GM12872 (cell line): ENCODE measurements around the gene DNAJC25.

Experiments
- TF ChIP-seq, protein P1 (sequence below): IDR thresholded peaks from 3 replicates; pipeline ENCODE4 v1.5.1; 2011; ENCODE audit warnings: low read depth, mild to moderate bottlenecking, low read length, moderate library complexity; ENCODE audit not compliant: insufficient read depth

Gene DNAJC25

DNA sequence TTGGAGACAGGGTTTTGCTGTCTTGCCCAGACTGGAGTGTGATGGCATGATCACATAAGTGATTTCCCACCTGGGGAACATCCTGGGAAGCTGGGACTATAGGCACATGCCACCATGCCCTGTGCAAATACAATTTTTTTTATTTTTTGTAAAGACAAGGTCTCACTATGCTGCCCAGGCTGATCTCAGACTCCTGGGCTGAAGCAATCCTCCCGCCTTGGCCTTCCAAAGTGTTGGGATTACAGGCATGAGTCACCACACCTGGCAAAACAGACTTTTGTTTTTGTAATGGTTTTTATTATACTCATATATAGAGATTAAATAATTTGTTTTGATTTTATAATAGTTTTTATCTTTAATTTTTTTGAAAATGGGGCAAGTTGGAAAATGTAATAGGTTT, 14.7 kb downstream of the DNAJC25 start:
- TF ChIP-seq, protein P1, sequence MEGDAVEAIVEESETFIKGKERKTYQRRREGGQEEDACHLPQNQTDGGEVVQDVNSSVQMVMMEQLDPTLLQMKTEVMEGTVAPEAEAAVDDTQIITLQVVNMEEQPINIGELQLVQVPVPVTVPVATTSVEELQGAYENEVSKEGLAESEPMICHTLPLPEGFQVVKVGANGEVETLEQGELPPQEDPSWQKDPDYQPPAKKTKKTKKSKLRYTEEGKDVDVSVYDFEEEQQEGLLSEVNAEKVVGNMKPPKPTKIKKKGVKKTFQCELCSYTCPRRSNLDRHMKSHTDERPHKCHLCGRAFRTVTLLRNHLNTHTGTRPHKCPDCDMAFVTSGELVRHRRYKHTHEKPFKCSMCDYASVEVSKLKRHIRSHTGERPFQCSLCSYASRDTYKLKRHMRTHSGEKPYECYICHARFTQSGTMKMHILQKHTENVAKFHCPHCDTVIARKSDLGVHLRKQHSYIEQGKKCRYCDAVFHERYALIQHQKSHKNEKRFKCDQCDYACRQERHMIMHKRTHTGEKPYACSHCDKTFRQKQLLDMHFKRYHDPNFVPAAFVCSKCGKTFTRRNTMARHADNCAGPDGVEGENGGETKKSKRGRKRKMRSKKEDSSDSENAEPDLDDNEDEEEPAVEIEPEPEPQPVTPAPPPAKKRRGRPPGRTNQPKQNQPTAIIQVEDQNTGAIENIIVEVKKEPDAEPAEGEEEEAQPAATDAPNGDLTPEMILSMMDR = no peak

DNA sequence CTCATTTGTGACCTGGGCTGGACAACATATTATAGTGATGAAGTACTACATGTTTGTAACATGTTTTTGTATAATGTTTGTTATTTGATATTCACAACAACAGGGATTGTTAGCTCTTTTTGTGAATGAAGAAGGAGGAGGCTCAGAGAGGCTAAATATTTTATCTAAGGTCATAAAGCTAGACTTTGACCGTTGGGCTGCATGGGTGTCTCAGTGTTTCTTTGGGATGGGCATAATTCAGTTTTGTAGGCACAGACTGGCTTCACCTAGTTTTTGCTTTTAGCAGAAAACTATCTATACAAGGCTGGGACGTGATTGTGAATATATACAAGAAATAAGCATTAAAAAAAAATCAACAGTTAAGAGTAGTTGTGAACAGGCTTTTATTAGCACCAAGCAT, 15.3 kb downstream of the DNAJC25 start:
- TF ChIP-seq, protein P1 = no peak

DNA sequence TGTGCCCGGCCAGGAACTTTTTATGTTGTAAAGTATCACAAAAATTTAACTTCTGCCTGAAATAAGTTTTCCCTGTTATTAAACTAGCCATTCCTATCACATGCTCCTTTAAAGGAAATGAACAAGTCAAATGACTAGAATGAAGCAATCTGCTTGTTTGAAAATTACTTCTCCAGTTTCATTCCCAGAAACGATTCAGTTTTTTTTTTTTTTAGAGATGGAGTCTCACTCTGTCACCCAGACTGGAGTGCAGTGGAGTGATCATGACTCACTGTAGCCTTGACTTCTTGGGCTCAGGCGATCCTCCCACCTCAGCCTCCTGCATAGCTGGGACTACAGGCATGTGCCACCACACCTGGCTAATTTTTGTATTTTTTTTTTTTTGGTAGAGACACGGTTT, 16.9 kb downstream of the DNAJC25 start:
- TF ChIP-seq, protein P1 = no peak

DNA sequence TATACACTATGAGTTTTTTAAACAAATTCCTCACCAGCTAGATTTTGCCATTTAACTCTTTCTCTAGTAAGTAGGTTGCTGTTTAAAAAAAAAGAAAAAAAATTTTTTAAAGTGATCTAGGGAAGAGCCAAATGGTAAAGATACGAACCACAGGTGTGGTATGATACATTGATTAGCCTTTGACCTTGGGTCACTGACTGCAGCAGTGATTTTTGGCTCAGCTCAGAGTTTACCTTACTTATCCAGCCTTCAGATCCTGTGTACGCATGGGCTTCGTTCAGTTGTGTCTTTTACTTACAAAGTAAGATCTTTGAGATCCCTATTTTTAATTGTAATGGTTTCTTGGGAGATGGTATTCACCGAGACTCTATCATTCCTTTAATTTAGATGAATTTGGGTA, 17.9 kb downstream of the DNAJC25 start:
- TF ChIP-seq, protein P1 = no peak

DNA sequence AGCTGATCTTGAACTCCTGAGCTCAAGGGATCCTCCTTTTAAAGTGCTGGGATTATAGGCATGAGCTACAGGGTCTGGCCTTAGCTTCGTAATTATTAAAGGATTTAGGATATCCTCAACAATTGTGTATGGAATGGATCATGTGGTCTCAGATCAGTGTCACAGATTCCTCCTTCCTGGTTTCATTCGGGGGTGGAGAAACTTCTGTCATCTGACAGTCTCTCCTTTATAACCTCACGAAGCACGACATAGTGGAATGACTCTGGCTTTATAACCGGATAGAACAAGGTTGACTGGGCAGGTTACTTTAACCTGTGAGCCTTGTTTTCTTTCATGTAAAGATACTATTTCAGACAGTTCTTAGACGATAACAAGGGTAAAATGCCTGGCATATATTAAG, 25.9 kb downstream of the DNAJC25 start:
- TF ChIP-seq, protein P1 = no peak

DNA sequence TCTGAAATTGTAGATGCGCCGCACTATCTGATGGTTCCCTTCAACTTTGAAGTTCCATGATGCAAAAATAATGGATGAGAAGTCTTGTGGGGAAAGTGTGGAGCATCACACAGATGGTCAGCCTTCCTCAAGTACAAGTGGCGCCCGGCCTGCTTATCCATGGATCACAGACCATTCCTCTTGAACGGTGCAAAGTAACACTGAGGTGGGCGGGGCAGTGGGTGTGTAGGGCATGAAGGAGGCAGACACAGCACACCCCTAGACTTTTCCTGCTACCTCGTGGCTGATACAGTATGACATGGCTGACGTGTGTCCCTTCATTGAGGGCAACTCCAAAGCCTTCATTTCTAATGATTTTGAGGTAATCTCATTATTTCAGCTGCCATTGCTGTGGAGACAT, 27.8 kb downstream of the DNAJC25 start:
- TF ChIP-seq, protein P1 = no peak

DNA sequence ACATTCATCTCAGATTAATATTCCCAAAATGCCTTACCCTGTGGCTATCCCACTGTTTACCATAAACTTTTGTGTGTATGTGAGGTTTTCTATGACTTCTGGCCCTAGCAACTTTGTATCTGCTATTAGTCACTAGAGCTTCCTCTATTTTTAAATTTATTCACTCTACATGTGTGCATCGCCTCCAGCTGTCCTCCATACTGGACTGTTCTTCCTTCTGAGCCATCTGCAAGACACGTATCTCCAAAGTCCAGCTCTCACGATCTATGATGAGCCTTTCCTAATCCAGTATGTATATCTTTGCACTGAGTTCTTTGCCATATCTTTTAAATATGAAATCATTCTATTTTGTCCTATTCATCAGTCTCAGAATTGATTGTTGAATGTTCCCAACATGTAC, 28.6 kb downstream of the DNAJC25 start:
- TF ChIP-seq, protein P1 = no peak
